Measurements from ENCODE around the gene ALDH5A1. TPM values are rescaled to one million over a fixed set of nuclear protein-coding genes. Genes with fewer than 3 reads are reported as not detected.

Gene ALDH5A1
- total and polyA plus RNA-seq, 5 experiments from 2014 or later: 14.0 to 24.8 (median 18.8) TPM

DNA sequence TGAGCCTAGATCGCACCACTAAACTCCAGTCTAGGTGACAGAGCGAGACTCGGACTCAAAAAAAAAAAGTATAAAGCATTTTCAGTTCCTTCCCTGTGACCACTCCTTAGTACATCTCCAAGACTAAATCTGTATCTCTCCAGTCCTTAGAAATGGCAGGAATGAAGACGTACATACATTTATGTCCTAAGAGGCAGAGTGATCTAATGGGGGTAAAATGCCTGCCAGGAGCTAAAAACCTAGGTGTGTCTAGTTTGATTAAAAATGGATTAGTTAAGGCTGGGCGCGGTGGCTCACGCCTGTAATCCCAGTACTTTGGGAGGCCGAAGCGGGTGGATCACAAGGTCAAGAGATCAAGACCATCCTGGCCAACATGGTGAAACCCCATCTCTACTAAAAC is 70.4 kb downstream of the ALDH5A1 start:
- POLR2A ChIA-PET: no interaction called here

DNA sequence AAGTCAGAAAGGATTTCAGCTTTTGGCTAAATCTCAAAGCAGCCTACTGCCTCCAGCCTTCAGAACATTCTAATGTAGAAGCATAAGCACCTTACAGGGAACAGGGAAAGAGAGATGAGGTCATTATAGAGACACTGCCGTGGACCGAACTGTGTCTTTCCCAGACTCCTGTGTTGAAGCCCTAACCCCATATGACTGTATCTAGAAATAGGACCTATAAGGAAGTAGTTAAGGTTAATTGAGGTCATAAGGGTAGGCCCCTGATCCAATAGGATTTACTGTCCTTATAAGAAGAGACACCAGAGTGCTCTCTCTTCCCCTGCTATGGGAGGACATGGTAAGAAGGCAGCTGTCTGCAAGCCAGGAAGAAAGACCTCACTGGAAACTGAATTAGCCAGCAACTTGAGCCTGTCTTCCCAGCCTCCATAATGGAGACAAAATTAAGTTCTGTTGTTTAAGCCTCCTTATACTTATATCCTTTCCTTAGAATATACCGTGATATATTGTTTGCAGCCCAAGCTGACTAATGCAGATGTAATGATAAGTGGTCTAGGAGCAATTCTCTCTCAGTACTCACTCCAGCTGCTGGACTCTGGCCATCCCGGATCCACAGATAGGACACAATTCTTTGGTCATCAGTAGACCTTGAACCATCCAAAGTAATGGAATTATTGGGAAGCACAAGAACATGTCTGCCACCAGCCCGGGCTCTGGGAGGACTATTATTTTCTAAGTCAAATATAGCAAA is 71.4 kb downstream of the ALDH5A1 start:
- Mint-ChIP-seq H3K36me3 (no peaks in the 10 kb centered on the region), H3K27me3 (peaks cover 0 to 7% (median 3%) of the 10 kb centered on the region in 5 donors), H3K4me1 (no peaks in the 10 kb centered on the region), H3K27ac (no peak overlapping the region), H3K4me3 (no peak overlapping the region), H3K9me3 (no peaks in the 10 kb centered on the region)
- no peak for ATAC-seq
- POLR2A ChIA-PET: no interaction called here
- no peak for DNase-seq

More for the DNA sequence above, 70.4 kb downstream of the ALDH5A1 start:
- Mint-ChIP-seq H3K9me3 (no peaks in the 10 kb centered on the region), H3K27ac (no peak overlapping the region), H3K4me1 (no peaks in the 10 kb centered on the region), H3K4me3 (no peak overlapping the region), H3K27me3 (peaks cover 0 to 4% (median 1%) of the 10 kb centered on the region in 5 donors), H3K36me3 (no peaks in the 10 kb centered on the region)
- DNase-seq (no peak), ATAC-seq (no peak)

DNA sequence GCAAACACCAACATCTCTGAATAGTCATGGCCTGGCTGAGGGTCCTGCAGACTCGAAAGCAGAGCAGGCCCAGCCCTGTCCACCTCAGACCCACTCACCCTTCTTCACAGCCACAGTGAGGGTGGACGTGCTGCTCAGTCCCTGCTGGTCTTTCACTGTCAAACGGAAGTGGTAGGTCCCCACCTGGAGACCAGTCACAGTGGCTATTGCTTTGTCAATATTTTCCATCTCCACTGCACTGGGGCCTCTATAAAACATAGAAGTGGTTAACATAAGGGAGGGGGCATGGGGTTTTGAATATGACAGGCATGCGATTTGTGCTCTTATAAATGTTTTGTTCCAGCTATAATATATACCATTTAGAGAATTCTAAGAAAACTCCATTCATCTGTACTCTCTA is 73.9 kb downstream of the ALDH5A1 start:
- DNase-seq: no peak
- Mint-ChIP-seq H3K4me3 (no peak overlapping the region), H3K27me3 (peaks cover 0 to 7% (median 4%) of the 10 kb centered on the region in 5 donors), H3K9me3 (no peaks in the 10 kb centered on the region), H3K27ac (no peak overlapping the region), H3K36me3 (no peaks in the 10 kb centered on the region), H3K4me1 (no peaks in the 10 kb centered on the region)
- no peak for ATAC-seq
- POLR2A ChIA-PET: no interaction called here

DNA sequence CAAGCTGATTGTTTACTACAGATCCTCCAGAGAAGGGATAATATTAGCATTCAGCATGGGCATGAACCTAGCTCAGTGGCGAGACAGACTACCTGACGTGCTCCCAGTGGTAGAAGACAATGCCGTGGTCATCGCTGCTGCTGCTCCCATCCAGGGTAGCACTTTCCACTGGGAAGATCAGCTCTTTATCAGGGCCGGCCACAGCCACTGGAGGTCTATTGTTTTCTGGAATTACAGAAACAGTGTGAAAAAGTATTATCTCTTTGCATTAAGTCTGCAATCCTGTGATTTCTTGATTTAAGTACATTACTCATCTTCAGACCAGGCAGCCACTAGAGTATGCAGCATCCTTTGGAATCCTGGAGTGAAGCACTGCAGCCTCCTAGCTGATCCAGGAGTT is 75.0 kb downstream of the ALDH5A1 start:
- H3K27ac Mint-ChIP-seq: no peak overlapping the region
- no peaks in the 10 kb centered on the region for H3K36me3 Mint-ChIP-seq
- H3K27me3 Mint-ChIP-seq: peaks cover 0 to 7% (median 4%) of the 10 kb centered on the region in 5 donors
- H3K4me1 Mint-ChIP-seq: no peaks in the 10 kb centered on the region
- no peak for ATAC-seq
- no peak overlapping the region for H3K4me3 Mint-ChIP-seq
- no peak for DNase-seq
- POLR2A ChIA-PET: no interaction called here
- no peaks in the 10 kb centered on the region for H3K9me3 Mint-ChIP-seq

DNA sequence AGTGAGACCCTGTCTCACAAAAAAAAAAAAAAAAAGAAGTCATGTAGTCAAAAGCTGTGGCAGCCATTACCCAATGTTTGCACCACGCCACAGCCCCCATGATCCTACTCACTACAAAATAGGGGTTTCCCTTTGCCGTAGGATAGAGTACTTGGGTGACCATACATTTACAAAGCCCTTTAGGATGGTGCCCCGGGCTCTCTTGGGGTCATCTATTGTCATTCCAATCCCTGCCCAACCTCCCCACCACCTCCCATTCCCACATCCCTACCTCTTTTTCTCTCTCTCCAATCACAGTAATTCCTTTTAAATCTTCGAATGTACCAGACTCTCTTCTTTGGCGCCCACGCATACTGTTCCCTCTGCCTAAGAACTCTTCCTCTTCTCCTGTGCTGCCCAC is 76.6 kb downstream of the ALDH5A1 start:
- Mint-ChIP-seq H3K4me3 (no peak overlapping the region), H3K9me3 (no peaks in the 10 kb centered on the region), H3K4me1 (no peaks in the 10 kb centered on the region), H3K27me3 (peaks cover 0 to 7% (median 2%) of the 10 kb centered on the region in 5 donors), H3K36me3 (no peaks in the 10 kb centered on the region), H3K27ac (no peak overlapping the region)
- ATAC-seq: no peak
- no peak for DNase-seq
- POLR2A ChIA-PET: interaction anchor here (0.8 to 1.0 kb wide), 2 partner anchors 12 to 13 kb away, joined by 5 read pairs; no protein-coding TSS in a partner anchor

DNA sequence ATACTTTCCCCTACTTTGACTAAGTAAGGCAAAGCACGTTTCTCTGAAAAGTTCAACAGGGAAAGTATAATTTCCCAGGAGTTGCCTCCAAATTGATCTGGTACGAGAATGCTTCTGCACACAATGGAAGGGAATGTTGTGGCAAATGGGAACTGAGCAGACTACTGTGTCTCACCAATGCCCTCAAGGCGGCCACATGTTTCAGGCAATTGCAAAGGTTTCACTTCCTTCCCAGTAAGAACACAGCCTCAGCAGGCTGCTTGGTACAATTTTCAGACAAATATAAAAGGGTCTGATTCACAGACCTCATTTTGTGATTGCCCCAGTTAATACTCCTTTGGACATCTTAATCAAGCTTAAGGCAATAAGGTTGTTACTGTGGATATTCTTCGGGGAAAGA is 80.0 kb downstream of the ALDH5A1 start:
- Mint-ChIP-seq H3K4me3 (no peak overlapping the region), H3K9me3 (no peaks in the 10 kb centered on the region), H3K27me3 (peaks cover 0 to 7% (median 2%) of the 10 kb centered on the region in 5 donors), H3K4me1 (no peaks in the 10 kb centered on the region), H3K27ac (no peak overlapping the region), H3K36me3 (no peaks in the 10 kb centered on the region)
- no peak for ATAC-seq
- POLR2A ChIA-PET: no interaction called here
- DNase-seq: no peak

DNA sequence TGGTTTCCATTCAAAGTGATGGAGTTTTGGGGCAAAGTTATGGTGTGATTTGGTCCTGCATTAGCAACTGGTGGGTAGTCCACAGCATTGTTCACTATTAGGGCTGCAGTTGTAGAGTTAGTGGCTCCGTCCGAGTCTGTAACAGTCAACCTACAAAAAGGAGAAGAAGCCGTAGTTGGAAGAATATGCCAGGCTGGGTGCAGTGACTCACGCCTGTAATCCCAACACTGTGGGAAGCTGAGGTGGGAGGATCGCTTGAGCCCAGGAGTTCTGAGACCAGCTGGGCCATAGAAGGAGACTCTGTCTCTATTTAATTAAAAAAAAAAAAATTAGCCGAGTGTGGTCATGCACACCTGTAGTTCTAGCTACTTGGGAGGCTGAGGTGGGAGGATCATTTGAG is 81.7 kb downstream of the ALDH5A1 start:
- ATAC-seq (no peak), DNase-seq (no peak)
- no peaks in the 10 kb centered on the region for H3K36me3 Mint-ChIP-seq
- peaks cover 0 to 3% (median 0%) of the 10 kb centered on the region in 5 donors for H3K27me3 Mint-ChIP-seq
- H3K9me3 Mint-ChIP-seq: no peaks in the 10 kb centered on the region
- POLR2A ChIA-PET: no interaction called here
- no peak overlapping the region for H3K27ac Mint-ChIP-seq
- H3K4me1 Mint-ChIP-seq: peaks cover 0 to 2% (median 0%) of the 10 kb centered on the region in 4 donors
- H3K4me3 Mint-ChIP-seq: no peak overlapping the region

DNA sequence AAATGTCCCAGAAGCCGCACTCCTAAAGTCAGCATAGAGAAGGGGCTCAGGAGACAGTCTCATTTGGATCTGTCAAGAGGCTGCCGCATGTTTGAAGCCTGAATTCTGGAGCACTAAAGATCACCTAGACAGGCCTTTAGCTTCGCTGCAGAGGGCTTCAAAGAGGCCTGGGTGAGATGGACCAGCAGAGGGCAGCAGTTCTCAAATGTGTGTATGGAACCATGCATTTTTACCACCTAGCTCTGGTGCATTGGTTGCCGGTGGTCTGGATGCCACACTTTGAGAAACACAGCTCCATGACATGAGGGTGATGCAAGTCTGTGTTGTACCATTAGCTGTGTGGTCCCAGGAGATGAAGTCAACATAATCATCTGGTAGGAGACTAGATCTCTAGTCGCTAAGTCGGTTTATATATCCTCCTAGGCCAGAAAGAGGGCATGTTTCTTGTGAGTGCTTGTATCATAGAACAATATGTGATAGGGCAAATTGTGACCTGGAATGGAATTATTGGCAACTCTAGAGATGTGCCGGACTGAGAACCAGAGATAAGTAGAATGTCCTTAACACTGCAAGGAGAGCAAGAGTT is 86.4 kb downstream of the ALDH5A1 start:
- H3K9me3 Mint-ChIP-seq: no peaks in the 10 kb centered on the region
- no peak overlapping the region for H3K4me3 Mint-ChIP-seq
- ATAC-seq (peak; percentile 97), DNase-seq (peak; percentile 60 to 87 (median 72))
- no peak overlapping the region for H3K27ac Mint-ChIP-seq
- peaks cover 0 to 2% (median 0%) of the 10 kb centered on the region in 5 donors for H3K27me3 Mint-ChIP-seq
- POLR2A ChIA-PET: interaction anchor here (0.8 to 1.5 kb wide), 4 partner anchors 86 to 489 kb away, joined by 3 to 7 read pairs (median 3); partner anchors contain the start of genes ACOT13, ALDH5A1 and TDP2
- H3K4me1 Mint-ChIP-seq: peaks cover 2 to 10% (median 4%) of the 10 kb centered on the region in 4 donors
- no peaks in the 10 kb centered on the region for H3K36me3 Mint-ChIP-seq

DNA sequence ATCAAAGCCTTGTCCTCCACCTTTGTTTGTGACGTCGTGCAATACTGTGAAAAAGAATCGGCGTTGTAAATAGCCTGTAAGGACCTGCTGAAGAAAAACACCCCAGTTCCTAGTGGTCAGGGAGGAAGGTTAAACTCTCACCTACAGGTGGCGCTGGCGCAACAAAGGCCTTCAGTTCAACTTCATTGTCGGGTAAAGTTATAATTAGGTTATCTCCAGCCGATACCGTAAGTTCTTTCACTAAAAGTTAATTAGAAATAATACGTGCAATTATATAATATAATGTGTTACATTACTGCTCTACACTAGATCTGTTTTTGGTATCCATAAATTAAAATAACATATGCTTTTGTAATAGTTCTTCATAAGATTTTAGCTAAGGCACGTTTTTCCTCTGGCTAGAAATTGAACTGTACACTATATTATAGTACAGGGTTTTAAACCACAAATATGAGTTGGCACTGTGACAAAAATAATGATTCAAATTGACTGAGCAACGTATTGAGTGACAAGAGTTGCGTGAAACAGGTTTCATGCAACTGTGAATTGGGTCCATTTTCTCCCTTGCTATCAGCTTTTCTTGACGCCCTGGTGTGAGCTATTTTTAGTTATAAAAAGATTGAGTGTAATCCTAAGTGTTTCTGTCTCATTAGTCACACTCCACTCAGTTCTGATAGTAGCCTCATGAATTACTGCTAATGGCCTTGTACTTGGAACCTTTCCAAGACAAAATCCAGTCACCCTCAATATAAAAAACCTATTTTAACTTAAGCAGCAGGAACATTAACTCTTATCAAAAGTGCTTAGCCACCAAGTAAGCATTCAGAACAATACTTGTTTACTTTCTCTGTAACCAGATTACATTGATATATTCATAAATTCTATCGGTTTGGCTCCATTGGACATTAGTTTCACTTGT is 89.0 kb downstream of the ALDH5A1 start:
- no peaks in the 10 kb centered on the region for H3K36me3 Mint-ChIP-seq
- peak; percentile 67 to 80 for ATAC-seq
- H3K4me1 Mint-ChIP-seq: peaks cover 2 to 10% (median 4%) of the 10 kb centered on the region in 4 donors
- H3K27ac Mint-ChIP-seq: no peak overlapping the region
- H3K4me3 Mint-ChIP-seq: peak overlapping the region in 1 of 10 donors; percentile 35
- POLR2A ChIA-PET: interaction anchor here (0.6 to 1.1 kb wide), 3 partner anchors 12 to 234 kb away, joined by 3 to 5 read pairs (median 5); no protein-coding TSS in a partner anchor
- H3K27me3 Mint-ChIP-seq: peaks cover 8 to 21% (median 10%) of the 10 kb centered on the region in 5 donors
- H3K9me3 Mint-ChIP-seq: no peaks in the 10 kb centered on the region
- DNase-seq: peak; percentile 48 to 78 (median 64)

DNA sequence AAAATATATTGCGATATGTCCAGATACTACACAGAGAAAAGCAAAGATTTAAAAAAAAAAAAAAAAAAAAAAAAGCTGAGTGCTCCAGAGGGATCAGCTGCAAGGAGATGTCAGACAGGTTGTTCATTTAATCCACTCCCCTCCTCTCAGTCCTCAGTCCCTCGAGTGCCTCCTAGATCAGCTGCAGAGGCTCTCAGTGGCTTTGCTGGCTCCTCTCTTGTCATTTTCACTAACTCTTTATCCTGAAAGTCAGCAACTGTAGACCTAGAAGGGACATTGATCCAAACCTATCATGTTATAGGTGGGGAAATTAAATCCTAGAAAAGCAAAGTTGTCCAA is 89.6 kb downstream of the ALDH5A1 start:
- H3K27ac Mint-ChIP-seq: no peak overlapping the region
- POLR2A ChIA-PET: interaction anchor here (0.6 to 0.9 kb wide), 2 partner anchors 12 to 233 kb away, joined by 3 to 5 read pairs; no protein-coding TSS in a partner anchor
- DNase-seq (no peak), ATAC-seq (no peak)
- peaks cover 2 to 10% (median 4%) of the 10 kb centered on the region in 4 donors for H3K4me1 Mint-ChIP-seq
- H3K36me3 Mint-ChIP-seq: no peaks in the 10 kb centered on the region
- H3K4me3 Mint-ChIP-seq: no peak overlapping the region
- peaks cover 8 to 21% (median 10%) of the 10 kb centered on the region in 5 donors for H3K27me3 Mint-ChIP-seq
- H3K9me3 Mint-ChIP-seq: no peaks in the 10 kb centered on the region

Measured in naive thymus-derived CD8-positive, alpha-beta T cell (primary cell).